ENCODE measurements around the gene ZNF180. TPM values are rescaled to one million over a fixed set of nuclear protein-coding genes. Genes with fewer than 3 reads are reported as not detected.

ZNF180 gene
- total RNA-seq, 2 experiments from 2014 or later = 7.6 to 9.4 TPM

DNA sequence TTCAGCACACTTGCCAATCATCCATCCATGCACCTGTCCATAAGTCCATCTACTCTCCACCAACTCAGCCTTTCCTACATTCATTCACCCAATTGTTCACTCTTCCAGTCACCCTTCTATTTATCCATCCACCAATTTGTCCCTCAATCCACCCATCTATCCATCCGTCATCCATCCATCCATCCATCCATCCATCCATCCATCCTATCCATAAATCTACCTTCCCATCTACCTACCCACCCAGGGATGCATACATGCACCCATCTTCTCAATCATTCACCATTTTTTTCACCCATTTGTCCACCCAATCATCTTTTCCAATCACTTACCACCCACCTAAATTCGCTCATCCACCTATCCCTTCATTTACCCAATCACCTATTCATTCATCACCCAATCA lies 43.7 kb upstream of the ZNF180 start:
- Mint-ChIP-seq H3K4me1 (ENCODE audit: low read depth) (no peaks in the 10 kb centered on the region), H3K27me3 (peaks cover 26% of the 10 kb centered on the region), H3K27ac (no peak overlapping the region), H3K4me3 (no peak overlapping the region), H3K9me3 (peaks cover 5% of the 10 kb centered on the region), H3K36me3 (ENCODE audit: low read depth) (no peaks in the 10 kb centered on the region)
- H3K27ac ChIP-seq (ENCODE audit: low read depth in 1 of 2, low read length in 2 of 2) = no peak overlapping the region
- CTCF ChIA-PET = no interaction called here
- ATAC-seq (ENCODE audit: poor library complexity) = no peak
- H3K9me3 ChIP-seq (ENCODE audit: control insufficient read depth in 1 of 2, insufficient read depth in 1 of 2, low read length in 2 of 2) = peaks cover 4 to 36% of the 10 kb centered on the region in 2 experiments
- TF ChIP-seq, protein P1, sequence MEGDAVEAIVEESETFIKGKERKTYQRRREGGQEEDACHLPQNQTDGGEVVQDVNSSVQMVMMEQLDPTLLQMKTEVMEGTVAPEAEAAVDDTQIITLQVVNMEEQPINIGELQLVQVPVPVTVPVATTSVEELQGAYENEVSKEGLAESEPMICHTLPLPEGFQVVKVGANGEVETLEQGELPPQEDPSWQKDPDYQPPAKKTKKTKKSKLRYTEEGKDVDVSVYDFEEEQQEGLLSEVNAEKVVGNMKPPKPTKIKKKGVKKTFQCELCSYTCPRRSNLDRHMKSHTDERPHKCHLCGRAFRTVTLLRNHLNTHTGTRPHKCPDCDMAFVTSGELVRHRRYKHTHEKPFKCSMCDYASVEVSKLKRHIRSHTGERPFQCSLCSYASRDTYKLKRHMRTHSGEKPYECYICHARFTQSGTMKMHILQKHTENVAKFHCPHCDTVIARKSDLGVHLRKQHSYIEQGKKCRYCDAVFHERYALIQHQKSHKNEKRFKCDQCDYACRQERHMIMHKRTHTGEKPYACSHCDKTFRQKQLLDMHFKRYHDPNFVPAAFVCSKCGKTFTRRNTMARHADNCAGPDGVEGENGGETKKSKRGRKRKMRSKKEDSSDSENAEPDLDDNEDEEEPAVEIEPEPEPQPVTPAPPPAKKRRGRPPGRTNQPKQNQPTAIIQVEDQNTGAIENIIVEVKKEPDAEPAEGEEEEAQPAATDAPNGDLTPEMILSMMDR (IDR thresholded peaks at IDR 0.05) = no peak
- intact Hi-C loops (cut with DNase I, micrococcal nuclease) = no loop called here
- H3K4me3 ChIP-seq (ENCODE audit: low read length) = no peak overlapping the region
- DNase-seq = no peak
- H3K27me3 ChIP-seq (ENCODE audit: control insufficient read depth in 1 of 2, insufficient read depth in 2 of 2, low read length in 2 of 2) = peaks cover 0 to 7% of the 10 kb centered on the region in 2 experiments
- no peaks in the 10 kb centered on the region for H3K4me1 ChIP-seq (ENCODE audit: insufficient read depth, low read length)
- no peaks in the 10 kb centered on the region for H3K36me3 ChIP-seq (ENCODE audit: insufficient read depth, low read length)
- POLR2A ChIA-PET = no interaction called here

DNA sequence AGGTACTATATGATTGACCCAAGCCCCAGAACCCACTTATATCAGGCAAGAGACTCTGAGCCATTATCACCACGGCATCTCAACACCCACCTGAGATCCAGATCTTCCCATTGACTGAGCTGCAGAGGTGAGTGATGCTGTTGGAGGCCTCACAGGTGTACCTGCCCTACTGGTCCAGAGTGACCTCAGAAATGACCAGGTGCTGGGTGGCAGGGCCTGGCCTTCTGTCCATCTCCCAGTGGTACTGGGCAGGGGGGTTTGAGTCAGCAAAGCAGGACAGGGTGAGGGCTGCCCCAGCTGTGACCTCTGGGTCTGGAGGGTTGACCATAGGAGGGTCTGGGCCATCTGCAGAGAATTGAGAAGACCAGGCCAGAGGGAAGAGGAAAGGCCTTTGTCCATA lies 42.3 kb upstream of the ZNF180 start:
- POLR2A ChIA-PET = no interaction called here
- peaks cover 4 to 33% of the 10 kb centered on the region in 2 experiments for H3K9me3 ChIP-seq (ENCODE audit: control insufficient read depth in 1 of 2, insufficient read depth in 1 of 2, low read length in 2 of 2)
- Mint-ChIP-seq H3K36me3 (ENCODE audit: low read depth) (no peaks in the 10 kb centered on the region), H3K27ac (no peak overlapping the region), H3K9me3 (peaks cover 7% of the 10 kb centered on the region), H3K4me1 (ENCODE audit: low read depth) (no peaks in the 10 kb centered on the region), H3K4me3 (no peak overlapping the region), H3K27me3 (peaks cover 31% of the 10 kb centered on the region)
- no peak overlapping the region for H3K4me3 ChIP-seq (ENCODE audit: low read length)
- ATAC-seq (ENCODE audit: poor library complexity) (no peak), DNase-seq (no peak)
- no peak overlapping the region for H3K27ac ChIP-seq (ENCODE audit: low read depth in 1 of 2, low read length in 2 of 2)
- no peaks in the 10 kb centered on the region for H3K36me3 ChIP-seq (ENCODE audit: insufficient read depth, low read length)
- H3K4me1 ChIP-seq (ENCODE audit: insufficient read depth, low read length) = no peaks in the 10 kb centered on the region
- CTCF ChIA-PET = no interaction called here
- intact Hi-C loops (cut with DNase I, micrococcal nuclease) = no loop called here
- TF ChIP-seq, protein P1 (IDR thresholded peaks at IDR 0.05) = no peak
- H3K27me3 ChIP-seq (ENCODE audit: control insufficient read depth in 1 of 2, insufficient read depth in 2 of 2, low read length in 2 of 2) = peaks cover 0 to 7% of the 10 kb centered on the region in 2 experiments

DNA sequence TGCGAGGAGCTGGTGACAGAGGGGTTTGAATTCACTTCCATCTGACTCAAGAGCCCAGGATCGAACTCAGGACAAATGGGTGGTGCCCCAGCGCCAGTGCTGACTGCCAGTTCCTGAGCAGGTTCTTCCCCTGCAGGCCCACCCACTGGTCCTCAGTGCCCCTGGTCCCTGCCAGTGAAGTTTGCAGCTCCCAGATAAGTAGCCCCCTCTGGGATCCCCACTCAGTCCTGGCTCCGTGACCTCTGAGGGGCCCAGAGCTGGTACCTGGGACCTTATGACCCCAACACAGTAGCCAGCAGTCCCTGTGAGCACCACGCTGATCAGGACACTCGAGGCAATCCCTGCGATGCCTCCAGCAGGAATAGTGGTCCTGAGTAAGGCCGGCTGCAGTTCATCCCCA lies 40.4 kb upstream of the ZNF180 start:
- POLR2A ChIA-PET = no interaction called here
- Histone ChIP-seq H3K36me3 (ENCODE audit: insufficient read depth, low read length) (no peaks in the 10 kb centered on the region), H3K9me3 (ENCODE audit: control insufficient read depth in 1 of 2, insufficient read depth in 1 of 2, low read length in 2 of 2) (peaks cover 5 to 32% of the 10 kb centered on the region in 2 experiments), H3K4me1 (ENCODE audit: insufficient read depth, low read length) (no peaks in the 10 kb centered on the region), H3K4me3 (ENCODE audit: low read length) (no peak overlapping the region), H3K27ac (ENCODE audit: low read depth in 1 of 2, low read length in 2 of 2) (no peak overlapping the region), H3K27me3 (ENCODE audit: control insufficient read depth in 1 of 2, insufficient read depth in 2 of 2, low read length in 2 of 2) (peaks cover 0 to 7% of the 10 kb centered on the region in 2 experiments)
- Mint-ChIP-seq H3K27me3 (peaks cover 40% of the 10 kb centered on the region), H3K4me1 (ENCODE audit: low read depth) (no peaks in the 10 kb centered on the region), H3K36me3 (ENCODE audit: low read depth) (no peaks in the 10 kb centered on the region), H3K4me3 (no peak overlapping the region), H3K27ac (no peak overlapping the region), H3K9me3 (peaks cover 14% of the 10 kb centered on the region)
- intact Hi-C loops (cut with DNase I, micrococcal nuclease) = no loop called here
- ATAC-seq (ENCODE audit: poor library complexity) (no peak), DNase-seq (no peak)
- CTCF ChIA-PET = no interaction called here
- TF ChIP-seq, protein P1 (IDR thresholded peaks at IDR 0.05) = no peak
